IMR-90 (cell line): ENCODE data around the gene RAB8A. TPM values are rescaled to one million over a fixed set of nuclear protein-coding genes. Genes with fewer than 3 reads are reported as not detected.
A peak's percentile ranks its signal among the peaks of the same experiment; 100 is the strongest.

Experiments
- ATAC-seq: fragments of 200-7000 bp; cut with Tn5 transposase; 2 replicates; pipeline ENCODE4 v1.9.1; 2020; ENCODE audit warnings: low read depth, mild to moderate bottlenecking, moderate library complexity
- BruUV-seq: library from RNA; stranded (reverse); fragments of 400-500 nt; replicated peaks from 2 replicates; lab custom pipeline; 2021; lab: Mats Ljungman, UMichigan
- CTCF ChIA-PET: fragments of 300-600 bp; formaldehyde crosslinking; extraction: SDS; loops from one replicate; lab custom pipeline; 2021; ENCODE audit warnings: antibody characterized with exemption; lab: Yijun Ruan, JAX
- POLR2A ChIA-PET: fragments of 300-600 bp; sonication (Branson Sonifier 250); formaldehyde crosslinking; loops from one replicate; lab custom pipeline; 2022; ENCODE audit warnings: antibody characterized with exemption; ENCODE audit not compliant: unreplicated experiment; lab: Charles Lee
- DNase-seq: peaks from one replicate; pipeline ENCODE4 v3.0.0; 2013
- H2AFZ ChIP-seq: replicated peaks from 2 replicates; pipeline ENCODE3; 2013; ENCODE audit warnings: low read length, mild to moderate bottlenecking; ENCODE audit not compliant: poor library complexity
- H2AK5ac ChIP-seq: 2 replicates; pipeline ENCODE4 v1.6.1; 2013; ENCODE audit warnings: low read depth, low read length, inconsistent platforms
- H2AK9ac ChIP-seq: replicated peaks from 2 replicates; pipeline ENCODE3; 2013; ENCODE audit warnings: mild to moderate bottlenecking, low read depth, low read length, moderate library complexity; ENCODE audit not compliant: poor library complexity
- H2BK120ac ChIP-seq: 2 replicates; pipeline ENCODE4 v1.6.1; 2013; ENCODE audit warnings: low read depth, low read length, inconsistent platforms
- H2BK15ac ChIP-seq: 3 replicates; pipeline ENCODE4 v1.6.1; 2013; ENCODE audit warnings: low read depth, low read length, inconsistent platforms
- H2BK20ac ChIP-seq: 2 replicates; pipeline ENCODE4 v1.6.1; 2013; ENCODE audit warnings: low read depth, mild to moderate bottlenecking, inconsistent platforms, low read length, moderate library complexity
- H2BK5ac ChIP-seq: 2 replicates; pipeline ENCODE4 v1.6.1; 2013; ENCODE audit warnings: mild to moderate bottlenecking, low read depth, low read length, inconsistent platforms; ENCODE audit not compliant: poor library complexity, severe bottlenecking
- H3K14ac ChIP-seq: replicated peaks from 2 replicates; pipeline ENCODE4 v1.6.1; 2013; ENCODE audit warnings: low read depth, low read length, inconsistent platforms
- H3K18ac ChIP-seq: 2 replicates; pipeline ENCODE4 v1.6.1; 2013; ENCODE audit warnings: low read depth, low read length, control low read depth
- H3K23ac ChIP-seq: 2 replicates; pipeline ENCODE4 v1.6.1; 2013; ENCODE audit warnings: low read depth, low read length, inconsistent platforms
- H3K27ac ChIP-seq: 2 replicates; pipeline ENCODE4 v1.5.1; 2013; ENCODE audit warnings: mild to moderate bottlenecking, control low read depth, low read length; ENCODE audit not compliant: insufficient read depth
- H3K27me3 ChIP-seq: 2 replicates; pipeline ENCODE4 v1.6.1; 2013; ENCODE audit warnings: low read length; ENCODE audit not compliant: control insufficient read depth, insufficient read depth
- H3K36me3 ChIP-seq: 2 replicates; pipeline ENCODE4 v1.6.1; 2013; ENCODE audit warnings: low read length, mixed read lengths; ENCODE audit not compliant: control insufficient read depth, insufficient read depth
- H3K4ac ChIP-seq: 2 replicates; pipeline ENCODE4 v1.6.1; 2013; ENCODE audit warnings: low read depth, low read length, inconsistent platforms
- H3K4me1 ChIP-seq: 2 replicates; pipeline ENCODE4 v1.6.1; 2013; ENCODE audit warnings: low read length, mixed read lengths; ENCODE audit not compliant: control insufficient read depth, insufficient read depth
- H3K4me2 ChIP-seq: 2 replicates; pipeline ENCODE4 v1.6.1; 2013; ENCODE audit warnings: low read depth, mild to moderate bottlenecking, control low read depth, low read length, moderate library complexity
- H3K4me3 ChIP-seq: 2 replicates; pipeline ENCODE4 v1.5.1; 2013; ENCODE audit warnings: low read depth, mild to moderate bottlenecking, control low read depth, low read length, moderate library complexity; ENCODE audit not compliant: insufficient read depth
- H3K56ac ChIP-seq: 2 replicates; pipeline ENCODE4 v1.6.1; 2013; ENCODE audit warnings: low read length, inconsistent platforms; ENCODE audit not compliant: insufficient read depth; ENCODE audit errors: extremely low read depth
- H3K79me1 ChIP-seq, 2 experiments: 2 replicates each; pipeline ENCODE4 v1.6.1; 2013; ENCODE audit warnings: low read length in 2 of 2, inconsistent platforms in 1 of 2, low read depth in 1 of 2
- H3K9ac ChIP-seq: 2 replicates; pipeline ENCODE4 v1.6.1; 2013; ENCODE audit warnings: low read depth, low read length, control low read depth
- H3K9me1 ChIP-seq: 2 replicates; pipeline ENCODE4 v1.6.1; 2013; ENCODE audit warnings: low read length, inconsistent platforms; ENCODE audit not compliant: insufficient read depth
- H3K9me3 ChIP-seq: 2 replicates; pipeline ENCODE4 v1.6.1; 2013; ENCODE audit warnings: low read length; ENCODE audit not compliant: control insufficient read depth, insufficient read depth
- H4K20me1 ChIP-seq: 2 replicates; pipeline ENCODE4 v1.6.1; 2013; ENCODE audit warnings: low read length, inconsistent platforms; ENCODE audit not compliant: insufficient read depth
- H4K5ac ChIP-seq: 2 replicates; pipeline ENCODE4 v1.6.1; 2013; ENCODE audit warnings: mild to moderate bottlenecking, low read depth, low read length, control low read depth
- H4K8ac ChIP-seq, 2 experiments: 2 replicates each; pipeline ENCODE4 v1.6.1; 2013; ENCODE audit warnings: low read depth in 2 of 2, low read length in 2 of 2, control low read depth in 1 of 2, inconsistent platforms in 1 of 2
- H4K91ac ChIP-seq: 2 replicates; pipeline ENCODE4 v1.6.1; 2013; ENCODE audit warnings: low read depth, low read length, inconsistent platforms; ENCODE audit not compliant: insufficient read depth
- MAFK ChIP-seq: IDR thresholded peaks from 2 replicates; pipeline ENCODE4 v1.6.1; 2012; ENCODE audit warnings: low read depth, low read length, improper control_type of control experiment
- WGBS, 2 experiments: methylation state at CpG; one replicate each; pipeline versions ENCODE4 v1.1.5 to v1.1.7; 2013; ENCODE audit warnings: missing lambda C conversion rate in 2 of 2; ENCODE audit not compliant: insufficient read length in 1 of 2; ENCODE audit errors: extremely low coverage in 2 of 2; 5-methylcytosine and 5-hydroxymethylcytosine counted together
- dilution Hi-C: fragments of 300-500 bp; cut with HindIII; formaldehyde crosslinking; loops from one replicate; pipeline ENCODE4 v1.14.3; 2018; ENCODE audit warnings: low sequenced_read_pairs; ENCODE audit not compliant: unreplicated experiment
- in situ Hi-C: fragments of 300-500 bp; cut with MboI; formaldehyde crosslinking; loops from 3 replicates; pipeline ENCODE4 v1.14.3; 2019; ENCODE audit warnings: low sequenced_read_pairs, inconsistent platforms, mixed read lengths
- intact Hi-C: fragments of 100-400 bp; cut with micrococcal nuclease; formaldehyde crosslinking; loops from 2 replicates; pipeline ENCODE4 v1.10.0; 2022
- polyA plus RNA-seq, 3 experiments: library from polyadenylated mRNA; depleted of rRNA; stranded (reverse); fragments of >200 nt; gene quantifications; 2 replicates each; pipeline ENCODE4 v1.2.3, GENCODE V29; 2012; ENCODE audit warnings: low replicate concordance in 1 of 3
- total RNA-seq: library from RNA; depleted of rRNA; stranded (reverse); fragments of >200 nt; gene quantifications from 2 replicates; pipeline ENCODE4 v1.2.3, GENCODE V29; 2012

Gene RAB8A
- total and polyA plus RNA-seq, 2 of the 4 experiments (the other 2 are of a cell fraction): 64.5 to 135 TPM

DNA sequence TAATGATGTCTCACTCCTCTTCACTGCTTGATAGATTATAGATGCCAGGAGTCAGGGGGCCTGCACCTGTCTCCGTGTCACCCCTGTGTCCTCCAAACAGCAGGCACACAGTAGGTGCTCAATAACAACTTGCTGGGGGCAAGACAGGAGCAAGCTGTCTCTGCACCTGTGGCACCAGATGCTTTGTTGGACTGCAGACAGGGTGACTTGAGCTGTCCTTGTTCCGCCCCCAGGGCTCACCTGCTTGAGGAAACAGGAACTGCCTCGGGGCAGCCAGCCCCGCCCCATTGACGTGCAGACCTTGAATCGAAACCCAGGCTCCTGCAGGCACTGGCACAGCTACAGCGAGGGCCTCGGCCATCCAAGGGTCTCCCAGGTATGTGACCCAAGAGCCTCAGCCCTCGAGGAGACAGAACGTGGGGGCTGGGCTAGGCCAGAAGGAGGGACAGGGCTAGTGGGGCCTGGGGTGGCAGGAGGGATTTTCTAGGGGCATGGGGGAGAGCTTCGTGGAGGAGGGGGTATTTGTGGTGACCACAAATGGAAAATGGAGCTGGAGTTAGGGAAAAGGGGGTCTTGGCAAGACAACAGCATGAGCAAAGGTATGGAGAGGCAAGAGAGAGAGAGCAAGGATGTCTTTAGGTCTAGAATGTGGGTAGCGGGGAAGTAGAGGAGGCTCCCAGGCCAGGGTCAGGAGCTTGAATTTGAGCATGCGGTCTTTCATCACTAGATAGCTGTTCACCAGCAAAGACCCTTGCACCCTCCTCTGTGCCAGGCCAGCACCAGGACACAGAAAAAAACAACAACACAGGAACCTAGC, 31.9 kb downstream of the RAB8A start, which contains the start of gene HSH2D:
Gene HSH2D (plus strand): TSS at position 287 of the 817 bp plus-strand sequence. CDS start 5,066 bp downstream, outside the sequence.
- Histone ChIP-seq H3K79me1 (no peaks in the 10 kb centered on the region), H3K27ac (no peak within 1 kb of the TSS), H3K9me1 (peaks cover 6% of the 10 kb centered on the region; the same call in 1 of the 2 replicates), H3K36me3 (no peaks in the 10 kb centered on the region), H2BK15ac (no peak within 1 kb of the TSS), H4K91ac (no peak within 1 kb of the TSS), H3K23ac (no peak within 1 kb of the TSS), H3K4me1 (peaks cover 1% of the 10 kb centered on the region), H3K9ac (no peak within 1 kb of the TSS), H3K14ac (no peak within 1 kb of the TSS), H2BK120ac (no peak within 1 kb of the TSS), H2AK9ac (no peak within 1 kb of the TSS), H3K18ac (no peak within 1 kb of the TSS), H2BK20ac (no peak within 1 kb of the TSS), H3K4me3 (no peak within 1 kb of the TSS), H3K4ac (no peak within 1 kb of the TSS), H2AK5ac (no peak within 1 kb of the TSS), H2BK5ac (no peak within 1 kb of the TSS), H2AFZ (peak within 1 kb of the TSS; percentile 21), H3K27me3 (no peaks in the 10 kb centered on the region; the same call in 1 of the 2 replicates), H4K8ac (no peak within 1 kb of the TSS), H4K20me1 (no peaks in the 10 kb centered on the region), H3K9me3 (no peaks in the 10 kb centered on the region), H4K5ac (no peak within 1 kb of the TSS), H3K56ac (no peak within 1 kb of the TSS), H3K4me2 (no peak within 1 kb of the TSS)
- DNase-seq (no peak), ATAC-seq (no peak)
- TF ChIP-seq MAFK: no peak
- dilution Hi-C loops (no loop called here), in situ Hi-C loops (no loop called here), intact Hi-C loops (no loop called here)
- CTCF ChIA-PET: interaction anchor here (0.6 kb wide), 1 partner anchor 25 kb away, joined by 3 read pairs; no protein-coding TSS in a partner anchor
- 36% methylated on average over 7 of the region's 13 CpGs; no CpG with 5 or more reads in 1 of the 2 experiments for WGBS, 2 experiments
- POLR2A ChIA-PET: no interaction called here
- no TSS peak for BruUV-seq
